Body of pancreas (tissue), 4 donors: ENCODE measurements around the gene FBXL2.

ENCODE experiments used
- CTCF ChIP-seq, 7 experiments: fragments of 450-650 bp in 4 of 7; fragments of 200-600 bp in 3 of 7; sonication (generic) in 3 of 7; IDR thresholded peaks; one replicate each; pipeline ENCODE4 v1.5.1; 2016 to 2019; ENCODE audit warnings: antibody characterized with exemption in 7 of 7
- POLR2A ChIP-seq, 3 donors: fragments of 450-650 bp; IDR thresholded peaks; one replicate each; pipeline ENCODE4 v1.6.1; 2016; ENCODE audit warnings: antibody characterized with exemption in 3 of 3, mild to moderate bottlenecking in 2 of 3

DNA sequence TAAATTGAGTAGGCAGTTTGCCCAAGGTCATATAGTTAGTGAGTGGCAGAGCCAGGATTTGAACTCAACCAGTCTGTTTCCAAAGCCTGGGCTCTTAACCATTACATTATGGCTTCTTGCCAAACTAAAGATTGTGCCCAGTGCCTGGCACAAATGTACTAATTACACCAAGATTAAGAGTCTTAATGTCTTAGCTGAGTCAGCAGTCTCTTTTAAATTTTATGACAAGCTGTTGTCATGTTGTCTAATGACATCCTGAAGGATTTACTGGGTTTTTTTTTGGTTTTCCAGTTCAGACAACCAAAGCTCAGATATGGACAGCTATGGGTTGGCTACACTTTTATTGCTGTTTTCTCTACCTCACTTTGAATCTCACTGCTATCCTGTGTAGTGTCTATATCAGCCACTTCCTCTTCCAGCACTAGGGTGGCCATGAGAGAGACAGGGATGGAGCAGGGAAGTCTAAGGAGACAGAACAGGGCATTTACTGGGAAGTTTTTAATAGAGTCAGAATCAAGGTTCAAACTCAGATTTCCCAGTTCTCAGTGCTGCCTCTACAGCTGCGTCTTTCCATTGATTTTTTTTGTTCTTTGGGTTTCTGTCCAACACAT lies 10.5 kb downstream of the FBXL2 start:
- no peak for TF ChIP-seq CTCF (IDR thresholded peaks at IDR 0.05)
- no peak for TF ChIP-seq POLR2A (IDR thresholded peaks at IDR 0.05)
